SK-N-SH treated with all-trans-retinoic acid at 6 μM for 48 hours (cell line): ENCODE results near the gene ANKS1A.

Source experiments
- ATAC-seq: fragments of 200-7000 bp; cut with Tn5 transposase; 3 replicates; pipeline ENCODE4 v1.9.1; 2020; ENCODE audit warnings: mild to moderate bottlenecking, moderate library complexity
- ARNTL ChIP-seq: fragments of 450-650 bp; formaldehyde crosslinking; IDR thresholded peaks from 2 replicates; pipeline ENCODE4 v1.5.0; 2020; ENCODE audit warnings: low read depth, mild to moderate bottlenecking, moderate library complexity, borderline replicate concordance
- BACH2 ChIP-seq: fragments of 250-450 bp; sonication (Bioruptor Pico); IDR thresholded peaks from 2 replicates; pipeline ENCODE4 v1.9.0; 2021; ENCODE audit warnings: mild to moderate bottlenecking, borderline replicate concordance
- CREB5 ChIP-seq: fragments of 250-450 bp; sonication (Bioruptor Pico); IDR thresholded peaks from 2 replicates; pipeline ENCODE4 v1.5.1; 2020; ENCODE audit warnings: low read depth, mild to moderate bottlenecking, moderate library complexity
- ESRRG ChIP-seq: fragments of 250-450 bp; sonication (Bioruptor Pico); IDR thresholded peaks from 2 replicates; pipeline ENCODE4 v1.6.1; 2021; ENCODE audit warnings: mild to moderate bottlenecking
- GLIS3 ChIP-seq: fragments of 250-450 bp; sonication (Bioruptor Pico); IDR thresholded peaks from 2 replicates; pipeline ENCODE4 v1.5.0; 2020; ENCODE audit warnings: mild to moderate bottlenecking, moderate library complexity
- ISL1 ChIP-seq: fragments of 250-450 bp; sonication (Bioruptor Pico); IDR thresholded peaks from 2 replicates; pipeline ENCODE4 v2.1.2; 2022; ENCODE audit warnings: mild to moderate bottlenecking, moderate library complexity
- OSR1 ChIP-seq: fragments of 250-450 bp; sonication (Bioruptor Pico); IDR thresholded peaks from 2 replicates; pipeline ENCODE4 v1.8.0; 2022; ENCODE audit warnings: moderate library complexity, mild to moderate bottlenecking, inconsistent platforms
- PPARA ChIP-seq: fragments of 250-450 bp; sonication (Bioruptor Pico); IDR thresholded peaks from 2 replicates; pipeline ENCODE4 v1.5.0; 2020; ENCODE audit warnings: mild to moderate bottlenecking, borderline replicate concordance
- RARB ChIP-seq: fragments of 250-450 bp; sonication (Bioruptor Pico); IDR thresholded peaks from 2 replicates; pipeline ENCODE4 v1.8.0; 2021; ENCODE audit warnings: mild to moderate bottlenecking, moderate library complexity
- SNAI2 ChIP-seq: fragments of 250-450 bp; sonication (Bioruptor Pico); IDR thresholded peaks from 2 replicates; pipeline ENCODE4 v1.5.0; 2020; ENCODE audit warnings: mild to moderate bottlenecking, moderate library complexity
- TCF4 ChIP-seq: fragments of 250-450 bp; sonication (Bioruptor Pico); IDR thresholded peaks from 2 replicates; pipeline ENCODE4 v1.8.0; 2021; ENCODE audit warnings: mild to moderate bottlenecking, moderate library complexity, borderline replicate concordance
- TOX ChIP-seq: fragments of 250-450 bp; sonication (Bioruptor Pico); IDR thresholded peaks from 2 replicates; pipeline ENCODE4 v1.8.0; 2021; ENCODE audit warnings: mild to moderate bottlenecking, moderate library complexity, borderline replicate concordance
- ZC3H10 ChIP-seq: fragments of 250-450 bp; sonication (Bioruptor Pico); IDR thresholded peaks from 2 replicates; pipeline ENCODE4 v1.5.1; 2021; ENCODE audit warnings: mild to moderate bottlenecking, moderate library complexity
- ZFP30 ChIP-seq: fragments of 450-650 bp; formaldehyde crosslinking; IDR thresholded peaks from 2 replicates; pipeline ENCODE4 v1.5.0; 2022; ENCODE audit warnings: mild to moderate bottlenecking, moderate library complexity
- ZNF565 ChIP-seq: fragments of 450-650 bp; formaldehyde crosslinking; conservative IDR thresholded peaks from 2 replicates; pipeline ENCODE4 v1.5.0; 2020; ENCODE audit warnings: low read depth, mild to moderate bottlenecking, moderate library complexity
- ZNF70 ChIP-seq: fragments of 450-650 bp; formaldehyde crosslinking; IDR thresholded peaks from 2 replicates; pipeline ENCODE4 v1.5.0; 2020; ENCODE audit warnings: mild to moderate bottlenecking, moderate library complexity
- ZNF8 ChIP-seq: fragments of 450-650 bp; formaldehyde crosslinking; IDR thresholded peaks from 2 replicates; pipeline ENCODE4 v1.5.0; 2020; ENCODE audit warnings: mild to moderate bottlenecking, moderate library complexity
- TF ChIP-seq, protein P1 (sequence below): fragments of 250-450 bp; sonication (Bioruptor Pico); IDR thresholded peaks from 2 replicates; pipeline ENCODE4 v1.5.0; 2020; ENCODE audit warnings: mild to moderate bottlenecking, moderate library complexity
- TF ChIP-seq, protein P2 (sequence below): fragments of 250-450 bp; sonication (Bioruptor Pico); IDR thresholded peaks from 2 replicates; pipeline ENCODE4 v1.8.0; 2021; ENCODE audit warnings: low read depth, mild to moderate bottlenecking, moderate library complexity, borderline replicate concordance
- TF ChIP-seq, protein P3 (sequence below): fragments of 250-450 bp; sonication (Bioruptor Pico); IDR thresholded peaks from 2 replicates; pipeline ENCODE4 v1.5.1; 2021; ENCODE audit warnings: mild to moderate bottlenecking, moderate library complexity

The ANKS1A gene

DNA sequence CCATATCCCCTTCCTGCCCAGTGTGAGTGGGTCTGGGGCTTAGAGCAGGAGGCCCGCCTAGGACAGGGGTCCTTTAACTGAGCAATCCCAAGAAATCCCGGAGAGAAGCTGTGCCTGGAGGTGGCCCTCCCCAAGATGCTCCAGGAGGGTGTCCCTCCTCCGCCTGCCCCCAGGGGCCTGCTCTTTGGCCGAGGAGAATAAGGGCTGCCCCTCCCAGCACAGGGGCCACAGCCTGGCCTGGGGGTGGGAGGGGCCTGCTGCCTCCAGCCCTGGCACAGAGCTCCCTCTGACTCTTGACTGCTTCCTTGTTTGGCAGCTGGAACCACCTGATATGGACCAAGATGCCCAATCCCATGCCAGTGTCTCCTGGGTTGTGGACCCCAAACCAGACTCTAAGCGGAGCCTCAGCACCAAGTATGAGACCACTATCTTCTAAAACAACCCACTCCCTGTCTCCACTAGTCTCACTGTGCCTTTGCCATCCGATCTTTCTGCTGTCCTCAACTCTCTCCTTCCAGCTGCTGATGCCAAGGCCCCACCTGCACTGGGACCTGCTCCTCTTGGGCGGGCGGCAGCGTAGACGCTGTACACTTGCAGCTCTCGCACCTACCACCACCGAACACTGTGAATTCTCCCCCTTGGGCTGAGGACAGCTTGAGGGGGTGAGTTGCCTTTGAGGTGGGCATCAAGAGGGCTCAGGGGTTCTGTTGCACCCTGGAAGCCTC, 197.7 kb downstream of the ANKS1A start (continued):
- TF ChIP-seq, protein P1, sequence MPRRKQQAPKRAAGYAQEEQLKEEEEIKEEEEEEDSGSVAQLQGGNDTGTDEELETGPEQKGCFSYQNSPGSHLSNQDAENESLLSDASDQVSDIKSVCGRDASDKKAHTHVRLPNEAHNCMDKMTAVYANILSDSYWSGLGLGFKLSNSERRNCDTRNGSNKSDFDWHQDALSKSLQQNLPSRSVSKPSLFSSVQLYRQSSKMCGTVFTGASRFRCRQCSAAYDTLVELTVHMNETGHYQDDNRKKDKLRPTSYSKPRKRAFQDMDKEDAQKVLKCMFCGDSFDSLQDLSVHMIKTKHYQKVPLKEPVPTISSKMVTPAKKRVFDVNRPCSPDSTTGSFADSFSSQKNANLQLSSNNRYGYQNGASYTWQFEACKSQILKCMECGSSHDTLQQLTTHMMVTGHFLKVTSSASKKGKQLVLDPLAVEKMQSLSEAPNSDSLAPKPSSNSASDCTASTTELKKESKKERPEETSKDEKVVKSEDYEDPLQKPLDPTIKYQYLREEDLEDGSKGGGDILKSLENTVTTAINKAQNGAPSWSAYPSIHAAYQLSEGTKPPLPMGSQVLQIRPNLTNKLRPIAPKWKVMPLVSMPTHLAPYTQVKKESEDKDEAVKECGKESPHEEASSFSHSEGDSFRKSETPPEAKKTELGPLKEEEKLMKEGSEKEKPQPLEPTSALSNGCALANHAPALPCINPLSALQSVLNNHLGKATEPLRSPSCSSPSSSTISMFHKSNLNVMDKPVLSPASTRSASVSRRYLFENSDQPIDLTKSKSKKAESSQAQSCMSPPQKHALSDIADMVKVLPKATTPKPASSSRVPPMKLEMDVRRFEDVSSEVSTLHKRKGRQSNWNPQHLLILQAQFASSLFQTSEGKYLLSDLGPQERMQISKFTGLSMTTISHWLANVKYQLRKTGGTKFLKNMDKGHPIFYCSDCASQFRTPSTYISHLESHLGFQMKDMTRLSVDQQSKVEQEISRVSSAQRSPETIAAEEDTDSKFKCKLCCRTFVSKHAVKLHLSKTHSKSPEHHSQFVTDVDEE (CRISPR knock-in tag) = no peak
- TF ChIP-seq ZNF565 (CRISPR knock-in tag) = no peak
- no peak for TF ChIP-seq RARB

DNA sequence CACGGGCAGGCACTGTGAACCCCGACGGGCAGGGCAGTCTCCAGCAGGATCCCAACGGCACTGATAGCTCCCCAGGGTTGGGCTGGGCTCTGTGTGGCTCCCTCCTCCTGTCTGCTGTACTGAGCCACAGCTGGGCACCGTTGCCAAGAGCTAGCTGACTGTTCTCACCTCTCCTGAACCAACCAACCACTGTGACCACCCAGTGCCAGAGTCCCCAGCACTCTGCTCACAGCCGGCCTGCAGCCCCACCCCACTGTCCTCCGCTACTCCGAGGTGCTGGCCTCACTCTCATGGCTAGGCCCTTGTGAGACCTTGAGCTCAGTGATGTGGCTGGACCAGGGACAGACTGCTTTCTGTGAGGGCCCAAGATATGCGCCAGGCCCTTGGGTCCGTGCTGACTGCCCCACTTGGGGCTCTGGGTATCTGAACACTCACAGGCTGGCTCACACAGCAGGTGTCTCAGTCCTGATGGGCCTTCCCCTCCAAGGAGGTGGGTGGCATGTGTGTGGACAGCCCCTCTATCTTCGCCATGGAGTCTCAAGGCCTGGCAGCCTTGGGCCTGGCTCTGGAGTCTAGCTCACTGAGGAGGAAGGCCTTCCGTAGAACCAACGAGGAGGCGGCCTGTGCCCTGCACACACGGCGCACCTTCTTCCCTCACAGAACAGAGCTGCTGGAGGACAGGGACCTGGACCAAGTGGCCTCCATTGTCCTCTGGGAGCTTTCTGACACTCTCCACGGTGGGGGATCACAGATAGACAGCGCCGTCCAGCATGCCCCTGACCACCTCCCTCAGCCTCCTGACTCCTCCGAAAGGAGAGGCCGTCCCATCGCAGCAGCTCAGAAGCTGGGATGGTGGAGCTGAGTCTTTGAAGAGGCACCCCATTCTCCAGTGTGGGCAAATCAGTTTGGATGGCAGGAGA, 198.6 kb downstream of the ANKS1A start:
- ATAC-seq = no peak

GRCh38 chr6:35088281-35089215, 199.5 kb downstream of the ANKS1A start:
- no peak for ATAC-seq
- TF ChIP-seq ARNTL (CRISPR knock-in tag) (no peak), ZNF565 (CRISPR knock-in tag) (no peak), OSR1 (CRISPR knock-in tag) (no peak), TOX (CRISPR knock-in tag) (no peak), TCF4 (CRISPR knock-in tag) (no peak), ZFP30 (CRISPR knock-in tag) (no peak), SNAI2 (no peak), BACH2 (CRISPR knock-in tag) (no peak)
- TF ChIP-seq, protein P2, sequence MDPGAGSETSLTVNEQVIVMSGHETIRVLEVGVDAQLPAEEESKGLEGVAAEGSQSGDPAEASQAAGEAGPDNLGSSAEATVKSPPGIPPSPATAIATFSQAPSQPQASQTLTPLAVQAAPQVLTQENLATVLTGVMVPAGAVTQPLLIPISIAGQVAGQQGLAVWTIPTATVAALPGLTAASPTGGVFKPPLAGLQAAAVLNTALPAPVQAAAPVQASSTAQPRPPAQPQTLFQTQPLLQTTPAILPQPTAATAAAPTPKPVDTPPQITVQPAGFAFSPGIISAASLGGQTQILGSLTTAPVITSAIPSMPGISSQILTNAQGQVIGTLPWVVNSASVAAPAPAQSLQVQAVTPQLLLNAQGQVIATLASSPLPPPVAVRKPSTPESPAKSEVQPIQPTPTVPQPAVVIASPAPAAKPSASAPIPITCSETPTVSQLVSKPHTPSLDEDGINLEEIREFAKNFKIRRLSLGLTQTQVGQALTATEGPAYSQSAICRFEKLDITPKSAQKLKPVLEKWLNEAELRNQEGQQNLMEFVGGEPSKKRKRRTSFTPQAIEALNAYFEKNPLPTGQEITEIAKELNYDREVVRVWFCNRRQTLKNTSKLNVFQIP (CRISPR knock-in tag) = no peak
- TF ChIP-seq, protein P1 (CRISPR knock-in tag) = no peak
- TF ChIP-seq, protein P3, sequence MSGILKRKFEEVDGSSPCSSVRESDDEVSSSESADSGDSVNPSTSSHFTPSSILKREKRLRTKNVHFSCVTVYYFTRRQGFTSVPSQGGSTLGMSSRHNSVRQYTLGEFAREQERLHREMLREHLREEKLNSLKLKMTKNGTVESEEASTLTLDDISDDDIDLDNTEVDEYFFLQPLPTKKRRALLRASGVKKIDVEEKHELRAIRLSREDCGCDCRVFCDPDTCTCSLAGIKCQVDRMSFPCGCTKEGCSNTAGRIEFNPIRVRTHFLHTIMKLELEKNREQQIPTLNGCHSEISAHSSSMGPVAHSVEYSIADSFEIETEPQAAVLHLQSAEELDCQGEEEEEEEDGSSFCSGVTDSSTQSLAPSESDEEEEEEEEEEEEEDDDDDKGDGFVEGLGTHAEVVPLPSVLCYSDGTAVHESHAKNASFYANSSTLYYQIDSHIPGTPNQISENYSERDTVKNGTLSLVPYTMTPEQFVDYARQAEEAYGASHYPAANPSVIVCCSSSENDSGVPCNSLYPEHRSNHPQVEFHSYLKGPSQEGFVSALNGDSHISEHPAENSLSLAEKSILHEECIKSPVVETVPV (CRISPR knock-in tag) = no peak

More for the DNA sequence above, 198.6 kb downstream of the ANKS1A start:
- no peak for TF ChIP-seq ARNTL (CRISPR knock-in tag)
- TF ChIP-seq PPARA = no peak
- no peak for TF ChIP-seq SNAI2
- TF ChIP-seq ZFP30 (CRISPR knock-in tag) = no peak
- TF ChIP-seq ESRRG (CRISPR knock-in tag) = no peak
- TF ChIP-seq TOX (CRISPR knock-in tag) = no peak
- no peak for TF ChIP-seq ZNF8 (CRISPR knock-in tag)
- no peak for TF ChIP-seq ZC3H10 (CRISPR knock-in tag)
- no peak for TF ChIP-seq RARB
- no peak for TF ChIP-seq OSR1 (CRISPR knock-in tag)
- TF ChIP-seq, protein P3 (CRISPR knock-in tag) = no peak
- TF ChIP-seq ISL1 (CRISPR knock-in tag) = no peak
- no peak for TF ChIP-seq ZNF70 (CRISPR knock-in tag)
- TF ChIP-seq GLIS3 (CRISPR knock-in tag) = no peak
- no peak for TF ChIP-seq CREB5
